Measurements from ENCODE around the gene RAET1G.

- TF ChIP-seq CTCF (IDR thresholded peaks at IDR 0.05; ENCODE audit: extremely low read depth in 1 of 2, insufficient read depth in 1 of 2, low read depth in 1 of 2, low read length in 2 of 2) (no peak), POLR2A (IDR thresholded peaks at IDR 0.05; ENCODE audit: low read depth, low read length) (no peak), JUN (IDR thresholded peaks at IDR 0.05; ENCODE audit: borderline replicate concordance, insufficient read depth, insufficient read length, low read depth) (no peak), POLR2AphosphoS5 (IDR thresholded peaks at IDR 0.05; ENCODE audit: insufficient read depth, low read depth, low read length) (no peak), EZH2 (IDR thresholded peaks at IDR 0.05; ENCODE audit: borderline replicate concordance, low read depth, low read length, severe bottlenecking) (no peak), FOS (IDR thresholded peaks at IDR 0.05; ENCODE audit: borderline replicate concordance, insufficient read depth, low read length) (no peak), MAX (IDR thresholded peaks at IDR 0.05; ENCODE audit: insufficient read depth, insufficient read length) (no peak), MYC (IDR thresholded peaks at IDR 0.05; ENCODE audit: low read depth, low read length) (no peak), GATA2 (IDR thresholded peaks at IDR 0.05; ENCODE audit: insufficient read depth, insufficient read length, low read depth, low read length) (no peak)
These were observed 38.3 kb downstream of the RAET1G start for GRCh38 chr6:149884617-149885016.

Data from endothelial cell of umbilical vein (primary cell).